WTC11 (cell line): ENCODE data around the gene ZGLP1. TPM values are rescaled to one million over a fixed set of nuclear protein-coding genes. Genes with fewer than 3 reads are reported as not detected.
A peak's percentile ranks its signal among the peaks of the same experiment; 100 is the strongest.

Experiments
- ATF2 ChIP-seq: sonication (generic); formaldehyde crosslinking; IDR thresholded peaks from 2 replicates; pipeline ENCODE4 v1.8.1; 2022; ENCODE audit warnings: low read depth, missing genetic modification reagents, borderline replicate concordance
- ATF3 ChIP-seq: sonication (generic); formaldehyde crosslinking; conservative IDR thresholded peaks from 2 replicates; pipeline ENCODE4 v1.8.1; 2022; ENCODE audit warnings: mild to moderate bottlenecking, missing genetic modification reagents
- CBFB ChIP-seq: sonication (generic); formaldehyde crosslinking; IDR thresholded peaks from 2 replicates; pipeline ENCODE4 v1.8.1; 2022; ENCODE audit warnings: mild to moderate bottlenecking, low read depth, missing genetic modification reagents
- CTCF ChIP-seq: fragments of 200-600 bp; IDR thresholded peaks from 2 replicates; pipeline ENCODE4 v1.8.0; 2022; ENCODE audit warnings: antibody characterized with exemption
- EMX1 ChIP-seq: fragments of 250-450 bp; sonication (Bioruptor Pico); IDR thresholded peaks from 2 replicates; pipeline ENCODE4 v1.8.0; 2021; ENCODE audit warnings: mild to moderate bottlenecking
- ESRRA ChIP-seq: sonication (generic); formaldehyde crosslinking; IDR thresholded peaks from 2 replicates; pipeline ENCODE4 v1.8.1; 2022; ENCODE audit warnings: mild to moderate bottlenecking, missing genetic modification reagents, borderline replicate concordance
- ETV6 ChIP-seq: sonication (generic); formaldehyde crosslinking; IDR thresholded peaks from 2 replicates; pipeline ENCODE4 v1.8.1; 2022; ENCODE audit warnings: mild to moderate bottlenecking, missing genetic modification reagents
- FOXJ3 ChIP-seq: sonication (generic); formaldehyde crosslinking; IDR thresholded peaks from 2 replicates; pipeline ENCODE4 v1.9.0; 2021; ENCODE audit warnings: missing genetic modification reagents, mild to moderate bottlenecking, borderline replicate concordance
- FOXP1 ChIP-seq: sonication (generic); formaldehyde crosslinking; IDR thresholded peaks from 2 replicates; pipeline ENCODE4 v1.8.0; 2022; ENCODE audit warnings: missing genetic modification reagents, mild to moderate bottlenecking, moderate library complexity, borderline replicate concordance
- GABPB1 ChIP-seq: sonication (generic); formaldehyde crosslinking; IDR thresholded peaks from 2 replicates; pipeline ENCODE4 v1.8.1; 2023; ENCODE audit warnings: mild to moderate bottlenecking, missing genetic modification reagents
- GTF2I ChIP-seq: fragments of 250-450 bp; sonication (Bioruptor Pico); conservative IDR thresholded peaks from 2 replicates; pipeline ENCODE4 v1.4.0; 2021; ENCODE audit warnings: mild to moderate bottlenecking
- HMGA2 ChIP-seq: fragments of 250-450 bp; sonication (Bioruptor Pico); IDR thresholded peaks from 2 replicates; pipeline ENCODE4 v1.4.0; 2021; ENCODE audit warnings: mild to moderate bottlenecking, moderate library complexity
- IRF1 ChIP-seq: sonication (generic); formaldehyde crosslinking; IDR thresholded peaks from 2 replicates; pipeline ENCODE4 v1.8.0; 2023; ENCODE audit warnings: missing genetic modification reagents
- KAT7 ChIP-seq: sonication (generic); formaldehyde crosslinking; IDR thresholded peaks from 2 replicates; pipeline ENCODE4 v1.8.1; 2023; ENCODE audit warnings: missing genetic modification reagents, mild to moderate bottlenecking, borderline replicate concordance
- MAX ChIP-seq: sonication (generic); formaldehyde crosslinking; IDR thresholded peaks from 2 replicates; pipeline ENCODE4 v1.8.0; 2022; ENCODE audit warnings: mild to moderate bottlenecking, missing genetic modification reagents
- MYBL2 ChIP-seq: sonication (generic); formaldehyde crosslinking; IDR thresholded peaks from 2 replicates; pipeline ENCODE4 v1.8.1; 2023; ENCODE audit warnings: mild to moderate bottlenecking, moderate library complexity, missing genetic modification reagents
- NFE2L1 ChIP-seq: sonication (generic); formaldehyde crosslinking; IDR thresholded peaks from 2 replicates; pipeline ENCODE4 v1.8.1; 2023; ENCODE audit warnings: missing genetic modification reagents
- SMAD3 ChIP-seq: sonication (generic); formaldehyde crosslinking; IDR thresholded peaks from 2 replicates; pipeline ENCODE4 v1.8.0; 2022; ENCODE audit warnings: missing genetic modification reagents, mild to moderate bottlenecking, borderline replicate concordance
- SMAD4 ChIP-seq: sonication (generic); formaldehyde crosslinking; IDR thresholded peaks from 2 replicates; pipeline ENCODE4 v1.8.0; 2022; ENCODE audit warnings: mild to moderate bottlenecking, missing genetic modification reagents
- SP1 ChIP-seq: sonication (generic); formaldehyde crosslinking; conservative IDR thresholded peaks from 2 replicates; pipeline ENCODE4 v1.8.1; 2022; ENCODE audit warnings: missing genetic modification reagents
- ZMAT4 ChIP-seq: fragments of 250-450 bp; sonication (Bioruptor Pico); IDR thresholded peaks from 2 replicates; pipeline ENCODE4 v1.9.0; 2021; ENCODE audit warnings: mild to moderate bottlenecking
- ZNF121 ChIP-seq: sonication (generic); formaldehyde crosslinking; IDR thresholded peaks from 2 replicates; pipeline ENCODE4 v1.8.0; 2023; ENCODE audit warnings: missing genetic modification reagents
- ZNF138 ChIP-seq: sonication (generic); formaldehyde crosslinking; conservative IDR thresholded peaks from 2 replicates; pipeline ENCODE4 v1.8.1; 2022; ENCODE audit warnings: mild to moderate bottlenecking, moderate library complexity, missing genetic modification reagents
- ZNF263 ChIP-seq: sonication (generic); formaldehyde crosslinking; IDR thresholded peaks from 2 replicates; pipeline ENCODE4 v1.8.1; 2022; ENCODE audit warnings: low read depth, mild to moderate bottlenecking, moderate library complexity, missing genetic modification reagents
- ZNF281 ChIP-seq: sonication (generic); formaldehyde crosslinking; IDR thresholded peaks from 2 replicates; pipeline ENCODE4 v1.8.0; 2023; ENCODE audit warnings: mild to moderate bottlenecking, missing genetic modification reagents
- total RNA-seq: library from RNA; stranded (reverse); gene quantifications from 3 replicates; pipeline ENCODE4 v1.2.3, GENCODE V29; 2021
- TF ChIP-seq, protein P1 (sequence below): sonication (generic); formaldehyde crosslinking; IDR thresholded peaks from 2 replicates; pipeline ENCODE4 v1.8.1; 2023; ENCODE audit warnings: mild to moderate bottlenecking, missing genetic modification reagents
- TF ChIP-seq, protein P2 (sequence below): sonication (generic); formaldehyde crosslinking; IDR thresholded peaks from 2 replicates; pipeline ENCODE4 v1.8.1; 2023; ENCODE audit warnings: mild to moderate bottlenecking, missing genetic modification reagents, moderate library complexity
- TF ChIP-seq, protein P3 (sequence below): sonication (generic); formaldehyde crosslinking; IDR thresholded peaks from 2 replicates; pipeline ENCODE4 v1.8.1; 2022; ENCODE audit warnings: mild to moderate bottlenecking, missing genetic modification reagents, moderate library complexity, borderline replicate concordance

Gene ZGLP1
- total RNA-seq, 1 experiment from 2014 or later, result 5.9 TPM

DNA sequence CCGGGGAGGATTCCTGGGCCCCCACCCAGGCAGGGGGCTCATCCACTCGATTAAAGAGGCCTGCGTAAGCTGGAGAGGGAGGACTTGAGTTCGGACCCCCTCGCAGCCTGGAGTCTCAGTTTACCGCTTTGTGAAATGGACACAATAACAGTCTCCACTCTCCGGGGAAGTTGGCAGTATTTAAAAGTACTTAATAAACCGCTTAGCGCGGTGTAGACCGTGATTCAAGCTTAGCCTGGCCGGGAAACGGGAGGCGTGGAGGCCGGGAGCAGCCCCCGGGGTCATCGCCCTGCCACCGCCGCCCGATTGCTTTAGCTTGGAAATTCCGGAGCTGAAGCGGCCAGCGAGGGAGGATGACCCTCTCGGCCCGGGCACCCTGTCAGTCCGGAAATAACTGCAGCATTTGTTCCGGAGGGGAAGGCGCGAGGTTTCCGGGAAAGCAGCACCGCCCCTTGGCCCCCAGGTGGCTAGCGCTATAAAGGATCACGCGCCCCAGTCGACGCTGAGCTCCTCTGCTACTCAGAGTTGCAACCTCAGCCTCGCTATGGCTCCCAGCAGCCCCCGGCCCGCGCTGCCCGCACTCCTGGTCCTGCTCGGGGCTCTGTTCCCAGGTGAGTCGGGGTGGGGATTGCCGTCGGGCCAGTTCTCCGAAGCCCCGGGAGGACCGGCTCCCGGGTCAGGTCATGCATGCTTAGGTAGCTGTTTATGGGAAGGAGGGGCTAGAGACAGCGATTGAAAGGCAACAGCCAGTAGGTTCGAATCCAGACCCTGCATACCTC is 38.8 kb downstream of the ZGLP1 start, which contains the start of gene ICAM1 (continued):
- TF ChIP-seq KAT7 (0 out of 2 replicates have a peak, but pooled peaks have one; percentile 40), ATF2 (CRISPR knock-in tag) (0 out of 2 replicates have a peak, but pooled peaks have one; percentile 25), FOXJ3 (CRISPR knock-in tag) (no peak), HMGA2 (CRISPR knock-in tag) (no peak), SMAD3 (CRISPR knock-in tag) (no peak), MAX (CRISPR knock-in tag) (peak; percentile 94), EMX1 (CRISPR knock-in tag) (no peak), ESRRA (CRISPR knock-in tag) (0 out of 2 replicates have a peak, but pooled peaks have one; percentile 62), ZNF121 (CRISPR knock-in tag) (no peak), MYBL2 (peak; percentile 93; the same call in 1 of the 2 replicates), SP1 (peak; percentile 70), CTCF (no peak), GABPB1 (CRISPR knock-in tag) (peak; percentile 83), IRF1 (CRISPR knock-in tag) (0 out of 2 replicates have a peak, but pooled peaks have one; percentile 24), ZNF281 (CRISPR knock-in tag) (0 out of 2 replicates have a peak, but pooled peaks have one; percentile 67), NFE2L1 (CRISPR knock-in tag) (peak; percentile 85), ATF3 (CRISPR knock-in tag) (no peak), GTF2I (CRISPR knock-in tag) (peak; percentile 71), ZMAT4 (CRISPR knock-in tag) (no peak), ZNF263 (CRISPR knock-in tag) (no peak; the same call in 1 of the 2 replicates), ZNF138 (CRISPR knock-in tag) (no peak), ETV6 (CRISPR knock-in tag) (peak; percentile 45; the same call in 1 of the 2 replicates), FOXP1 (peak; percentile 83; the same call in 1 of the 2 replicates), SMAD4 (no peak), CBFB (CRISPR knock-in tag) (no peak)
- TF ChIP-seq, protein P1, sequence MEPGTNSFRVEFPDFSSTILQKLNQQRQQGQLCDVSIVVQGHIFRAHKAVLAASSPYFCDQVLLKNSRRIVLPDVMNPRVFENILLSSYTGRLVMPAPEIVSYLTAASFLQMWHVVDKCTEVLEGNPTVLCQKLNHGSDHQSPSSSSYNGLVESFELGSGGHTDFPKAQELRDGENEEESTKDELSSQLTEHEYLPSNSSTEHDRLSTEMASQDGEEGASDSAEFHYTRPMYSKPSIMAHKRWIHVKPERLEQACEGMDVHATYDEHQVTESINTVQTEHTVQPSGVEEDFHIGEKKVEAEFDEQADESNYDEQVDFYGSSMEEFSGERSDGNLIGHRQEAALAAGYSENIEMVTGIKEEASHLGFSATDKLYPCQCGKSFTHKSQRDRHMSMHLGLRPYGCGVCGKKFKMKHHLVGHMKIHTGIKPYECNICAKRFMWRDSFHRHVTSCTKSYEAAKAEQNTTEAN, result peak; percentile 88; the same call in 1 of the 2 replicates
- TF ChIP-seq, protein P2, sequence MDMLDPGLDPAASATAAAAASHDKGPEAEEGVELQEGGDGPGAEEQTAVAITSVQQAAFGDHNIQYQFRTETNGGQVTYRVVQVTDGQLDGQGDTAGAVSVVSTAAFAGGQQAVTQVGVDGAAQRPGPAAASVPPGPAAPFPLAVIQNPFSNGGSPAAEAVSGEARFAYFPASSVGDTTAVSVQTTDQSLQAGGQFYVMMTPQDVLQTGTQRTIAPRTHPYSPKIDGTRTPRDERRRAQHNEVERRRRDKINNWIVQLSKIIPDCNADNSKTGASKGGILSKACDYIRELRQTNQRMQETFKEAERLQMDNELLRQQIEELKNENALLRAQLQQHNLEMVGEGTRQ (CRISPR knock-in tag), result peak; percentile 69
- TF ChIP-seq, protein P3, sequence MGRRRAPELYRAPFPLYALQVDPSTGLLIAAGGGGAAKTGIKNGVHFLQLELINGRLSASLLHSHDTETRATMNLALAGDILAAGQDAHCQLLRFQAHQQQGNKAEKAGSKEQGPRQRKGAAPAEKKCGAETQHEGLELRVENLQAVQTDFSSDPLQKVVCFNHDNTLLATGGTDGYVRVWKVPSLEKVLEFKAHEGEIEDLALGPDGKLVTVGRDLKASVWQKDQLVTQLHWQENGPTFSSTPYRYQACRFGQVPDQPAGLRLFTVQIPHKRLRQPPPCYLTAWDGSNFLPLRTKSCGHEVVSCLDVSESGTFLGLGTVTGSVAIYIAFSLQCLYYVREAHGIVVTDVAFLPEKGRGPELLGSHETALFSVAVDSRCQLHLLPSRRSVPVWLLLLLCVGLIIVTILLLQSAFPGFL, result no peak
